CD4-positive, alpha-beta T cell treated with Interleukin-15 for 4 hours (primary cell): Measurements from ENCODE around the gene AGTRAP.

Experiments used
- DNase-seq: peaks from one replicate; pipeline ENCODE4 v3.0.0-alpha.2; 2020; ENCODE audit warnings: low spot score

Gene AGTRAP

GRCh38 chr1:11706292-11706691 lies 29.6 kb upstream of the AGTRAP start:
- DNase-seq = no peak

- no peak for DNase-seq
Observed at GRCh38 chr1:11707621-11708276, 28.2 kb upstream of the AGTRAP start.

- no peak for DNase-seq
Observed at GRCh38 chr1:11708554-11709350, 27.2 kb upstream of the AGTRAP start.

- no peak for DNase-seq
Observed at GRCh38 chr1:11711490-11711889, 24.4 kb upstream of the AGTRAP start.

GRCh38 chr1:11712285-11712684 lies 23.7 kb upstream of the AGTRAP start:
- DNase-seq = no peak

GRCh38 chr1:11713095-11713494 lies 22.8 kb upstream of the AGTRAP start:
- DNase-seq = no peak

GRCh38 chr1:11714831-11715575 lies 20.9 kb upstream of the AGTRAP start:
- DNase-seq = no peak

GRCh38 chr1:11719313-11720032 lies 16.5 kb upstream of the AGTRAP start:
- peak; percentile 87 for DNase-seq

GRCh38 chr1:11720033-11720376 lies 15.9 kb upstream of the AGTRAP start:
- DNase-seq = no peak

- no peak for DNase-seq
Observed at GRCh38 chr1:11720525-11720924, 15.4 kb upstream of the AGTRAP start.

- DNase-seq = no peak
Observed at GRCh38 chr1:11721311-11721710, 14.6 kb upstream of the AGTRAP start.

- DNase-seq = no peak
Observed at GRCh38 chr1:11722538-11722937, 13.4 kb upstream of the AGTRAP start.

- no peak for DNase-seq
Observed at GRCh38 chr1:11725616-11726015, 10.3 kb upstream of the AGTRAP start.

GRCh38 chr1:11727119-11727518 lies 8.8 kb upstream of the AGTRAP start:
- no peak for DNase-seq

- no peak for DNase-seq
Observed at GRCh38 chr1:11728126-11728806, 7.7 kb upstream of the AGTRAP start.

- no peak for DNase-seq
Observed at GRCh38 chr1:11729155-11729497, 6.8 kb upstream of the AGTRAP start.

- DNase-seq = no peak
Observed at GRCh38 chr1:11729498-11730428, 6.2 kb upstream of the AGTRAP start.

- peak; percentile 59 for DNase-seq
Observed at GRCh38 chr1:11730429-11730891, 5.5 kb upstream of the AGTRAP start.

- DNase-seq = no peak
Observed at GRCh38 chr1:11731691-11732283, 4.1 kb upstream of the AGTRAP start.

GRCh38 chr1:11733306-11733705 lies 2.6 kb upstream of the AGTRAP start:
- no peak for DNase-seq
